NCI-H2171 treated with DMSO at 0.1 percent for 48 hours (cell line): Measurements from ENCODE around the gene TIGD2.
"Not testable (repeated sequence)": the region's sequence is repeated elsewhere in the genome, so short reads cannot be mapped to it uniquely, and the experiment has no call there.

Experiments
- DNase-seq: peaks from one replicate; lab custom pipeline; 2025; lab: John Stamatoyannopoulos, UW

Gene TIGD2

DNA sequence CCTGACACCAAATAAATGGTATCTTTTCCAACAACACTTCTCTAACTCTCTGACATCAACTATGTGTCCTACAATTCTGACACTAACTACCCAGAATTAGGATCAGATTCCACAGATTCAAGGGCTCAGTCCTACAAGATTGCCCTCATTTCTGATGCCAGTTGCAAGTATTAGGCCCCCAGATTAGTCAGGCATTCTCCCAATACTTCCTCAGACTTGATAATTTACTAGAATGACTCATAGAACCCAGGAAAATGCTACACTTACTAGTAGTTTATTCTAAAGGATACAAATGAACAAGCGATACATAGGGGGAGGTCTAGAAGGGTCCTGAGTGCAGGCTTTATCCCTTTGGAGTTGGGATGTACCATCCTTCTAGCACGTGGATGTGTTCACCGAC is 8.5 kb downstream of the TIGD2 start:
- no peak for DNase-seq

DNA sequence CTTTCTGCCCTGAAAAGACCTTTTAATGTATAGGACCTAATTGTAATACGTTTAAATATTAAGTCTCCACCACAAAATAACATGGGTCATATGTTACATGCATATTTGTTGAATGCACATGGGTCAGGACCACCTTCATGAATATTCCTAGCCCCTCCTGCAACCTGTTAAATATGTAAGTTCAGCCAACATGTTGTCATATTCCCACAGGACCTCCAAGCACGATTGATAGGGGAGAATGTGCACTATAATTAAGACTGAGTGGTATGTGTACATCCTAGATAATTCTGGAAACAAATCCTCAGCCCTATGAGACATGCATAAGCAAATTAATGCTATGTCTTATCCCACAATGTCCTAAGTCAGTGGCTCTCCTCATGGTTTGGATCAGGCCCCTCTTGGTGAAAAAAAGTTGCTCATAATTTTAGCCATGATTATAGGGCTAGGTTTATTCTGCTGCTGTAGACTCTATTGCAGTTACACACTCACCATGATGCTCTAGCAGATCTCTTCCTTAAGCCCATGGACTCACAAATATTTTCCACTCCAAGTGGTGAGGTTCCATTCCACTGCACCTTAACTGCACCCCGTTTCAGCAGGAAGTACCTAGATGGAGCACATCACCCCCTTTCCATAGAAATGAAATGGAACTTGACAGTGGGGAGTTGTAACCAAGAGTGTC is 10.2 kb downstream of the TIGD2 start:
- DNase-seq = no peak

DNA sequence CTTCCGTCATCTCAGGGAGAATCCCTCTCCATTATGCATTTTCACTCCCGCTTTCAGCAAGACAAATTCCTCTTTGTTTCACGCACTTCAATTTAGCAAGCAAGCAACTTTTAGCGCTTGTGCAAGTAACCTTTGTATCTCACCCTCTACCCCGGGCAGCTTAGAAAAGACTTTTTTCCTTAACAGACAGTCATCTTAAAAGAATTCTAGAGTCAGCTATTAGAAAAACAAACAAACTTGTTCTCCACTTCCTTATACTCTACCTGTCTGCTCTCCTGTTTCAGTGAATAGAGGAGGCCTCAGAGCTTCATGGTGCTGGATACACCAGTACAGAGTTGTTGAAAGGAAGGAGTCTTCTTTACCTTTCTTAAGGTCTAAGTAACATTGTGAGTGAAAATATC is 12.1 kb downstream of the TIGD2 start:
- no peak for DNase-seq

DNA sequence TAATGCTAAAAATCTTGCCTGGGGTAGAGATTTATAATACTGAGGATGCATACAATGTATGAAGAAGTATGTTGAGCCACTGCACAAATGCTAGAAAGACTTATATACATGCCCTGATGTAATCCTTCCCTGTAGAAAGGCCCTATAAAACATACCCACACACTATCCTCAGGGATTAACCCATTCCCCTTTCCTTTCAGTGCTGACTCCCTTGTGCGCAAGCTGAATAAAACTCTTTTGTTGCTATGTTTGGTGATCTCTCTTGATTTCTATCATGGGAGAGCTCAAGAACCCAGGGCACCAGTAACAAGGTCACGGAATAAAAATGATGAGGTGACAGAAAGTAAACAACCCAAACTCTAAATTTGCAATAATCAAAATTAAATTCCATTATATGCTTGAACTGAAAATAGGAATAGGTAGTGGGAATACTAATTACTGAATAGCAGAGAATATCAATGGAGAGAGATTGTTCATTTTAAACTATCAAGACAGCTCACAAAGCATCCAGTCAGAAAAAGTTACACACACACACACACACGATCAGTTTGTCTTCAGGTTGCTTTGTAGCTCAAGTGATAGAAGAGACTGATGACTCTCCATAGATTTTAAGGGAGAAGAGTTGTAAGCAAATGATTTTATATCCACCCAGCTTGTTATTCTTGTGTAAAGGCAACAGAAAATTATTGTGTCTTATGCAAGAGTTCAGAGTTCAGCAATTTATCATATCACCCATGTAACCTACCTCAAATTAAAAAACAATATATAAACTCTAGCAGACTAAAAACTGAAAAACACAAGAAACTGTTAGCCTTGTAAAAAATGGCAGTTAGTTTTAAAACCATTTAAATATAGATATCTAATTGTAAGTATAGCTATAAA is 14.8 kb downstream of the TIGD2 start:
- DNase-seq = no peak

DNA sequence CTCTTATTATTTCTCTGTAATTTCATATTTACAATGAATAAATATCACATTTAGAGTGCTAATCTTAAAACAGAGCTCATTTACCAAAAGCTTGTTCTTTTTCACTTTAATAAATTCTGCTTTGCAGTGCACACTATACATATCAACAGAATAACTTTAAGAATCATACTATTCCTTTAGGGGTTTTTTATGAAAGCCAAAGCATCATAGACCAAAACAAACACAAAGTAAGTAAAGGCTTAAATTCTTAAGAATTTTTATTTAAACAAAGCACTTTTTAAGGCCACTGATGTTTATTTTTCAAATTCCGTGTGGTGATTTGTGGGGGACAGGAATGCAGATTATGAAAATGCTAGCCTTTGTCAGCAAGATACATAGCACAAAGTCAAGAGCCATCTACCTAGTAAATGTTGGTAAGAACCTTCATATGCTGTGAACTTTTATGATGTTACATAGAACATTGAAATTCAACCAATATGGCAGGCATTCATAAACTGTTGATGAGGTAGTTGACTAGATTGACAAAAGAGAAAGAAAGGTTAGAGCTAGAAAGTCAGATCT is 17.8 kb downstream of the TIGD2 start:
- DNase-seq = no peak

DNA sequence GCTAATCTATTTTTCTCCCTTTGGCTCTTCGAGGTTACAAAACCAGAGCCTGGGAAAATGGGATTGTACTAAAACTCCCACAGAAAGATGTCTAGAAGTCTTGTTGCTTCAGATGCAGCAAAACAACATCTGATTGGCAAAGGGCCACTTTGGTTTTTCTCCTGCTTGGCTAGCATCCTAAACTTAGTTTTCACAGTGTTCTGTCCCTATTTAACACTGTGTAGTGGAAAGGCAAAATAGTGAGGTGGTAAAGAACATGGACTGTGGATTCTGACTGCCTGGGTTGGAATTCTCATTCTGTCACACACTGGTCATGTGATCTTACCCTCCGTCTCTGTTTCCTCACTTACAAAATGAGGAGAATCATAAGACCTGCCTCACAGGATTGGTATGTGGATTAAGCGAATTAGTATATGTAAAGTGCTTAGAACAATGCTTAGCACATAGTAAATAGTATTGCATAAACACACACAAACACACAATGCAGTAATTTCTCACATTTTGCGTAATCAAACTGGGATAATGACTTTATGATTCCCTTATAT is 23.5 kb downstream of the TIGD2 start:
- DNase-seq = no peak

DNA sequence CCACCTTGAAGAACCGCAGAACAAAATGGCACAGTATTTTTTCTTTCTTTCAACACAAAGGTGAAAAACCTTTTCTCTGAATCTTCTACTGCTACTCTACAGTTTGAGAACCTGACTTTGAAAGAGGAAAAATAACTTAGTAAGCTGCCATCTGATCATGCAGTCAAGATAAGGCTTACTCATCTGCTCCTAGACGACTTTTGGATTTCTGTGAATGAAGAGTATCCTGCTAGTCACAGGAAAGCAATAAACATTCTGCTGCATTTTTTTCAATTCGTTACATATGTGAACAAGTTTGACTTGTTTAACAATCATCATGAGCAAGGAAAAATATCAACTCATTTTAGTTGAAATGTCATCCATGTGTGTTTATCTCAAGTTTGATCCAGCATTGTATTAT is 25.2 kb downstream of the TIGD2 start:
- no peak for DNase-seq

DNA sequence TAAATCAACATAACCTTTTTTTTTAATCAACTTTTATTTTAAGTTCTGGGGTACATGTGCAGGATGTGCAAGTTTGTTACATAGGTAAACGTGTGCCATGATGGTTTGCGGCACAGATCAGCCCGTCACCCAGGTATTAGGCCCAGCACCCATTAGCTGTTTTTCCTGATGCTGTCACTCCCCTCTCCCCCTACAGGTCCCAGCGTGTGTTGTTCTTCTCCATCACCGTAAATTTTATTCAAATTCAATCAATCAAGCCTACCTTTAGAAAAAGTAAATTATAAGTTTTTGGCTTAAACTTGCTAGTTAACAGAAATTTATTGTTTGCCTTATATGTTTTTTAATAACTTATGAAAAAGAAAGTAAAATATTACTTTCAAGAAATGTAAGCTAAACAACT is 25.9 kb downstream of the TIGD2 start:
- no peak for DNase-seq

DNA sequence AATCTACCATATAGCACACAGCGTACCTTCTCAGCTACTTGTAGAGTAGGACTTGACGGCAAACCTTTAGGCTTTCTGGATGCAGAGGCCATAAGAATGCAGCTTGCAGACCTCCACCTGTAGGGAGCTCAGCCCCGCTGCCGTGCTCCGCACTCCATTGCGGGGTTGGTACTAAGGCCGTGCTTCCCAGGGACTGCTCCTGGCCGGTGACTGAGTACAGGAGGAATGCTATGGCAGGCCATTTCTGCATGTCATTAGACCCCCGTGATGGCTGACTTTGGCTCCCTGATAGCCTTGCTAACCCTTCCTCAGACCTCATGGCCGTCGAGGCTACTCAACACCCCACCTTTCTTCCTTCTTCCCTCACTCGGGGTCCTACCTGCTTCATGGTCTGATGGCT is 26.4 kb downstream of the TIGD2 start:
- no peak for DNase-seq

DNA sequence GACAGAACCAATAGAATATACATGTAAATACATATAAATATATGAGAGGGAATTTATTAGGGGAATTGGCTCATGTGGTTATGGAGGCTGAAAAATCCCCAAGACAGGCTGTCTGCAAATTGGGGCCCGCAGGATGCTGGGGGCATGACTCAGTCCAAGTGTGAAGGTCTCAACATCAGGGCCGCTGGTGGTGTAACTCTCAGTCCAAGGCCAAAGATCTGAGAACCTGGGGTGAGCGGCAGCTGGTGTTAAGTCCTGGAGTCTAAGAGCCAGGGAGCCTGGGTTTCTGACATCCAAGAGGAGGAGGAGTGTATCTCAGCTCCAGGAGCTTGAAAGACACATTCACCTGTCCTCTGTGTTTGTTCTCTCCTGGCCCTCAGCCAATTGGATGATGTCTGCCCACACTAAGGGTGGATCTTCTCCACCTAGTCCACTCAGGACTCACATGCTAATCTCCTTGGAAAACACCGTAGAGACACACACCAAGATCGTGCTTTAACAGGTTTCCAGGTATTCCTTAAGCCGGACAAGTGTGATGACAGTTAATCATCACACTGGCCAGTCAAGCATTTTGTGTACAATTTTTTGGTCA is 28.9 kb downstream of the TIGD2 start:
- no peak for DNase-seq

DNA sequence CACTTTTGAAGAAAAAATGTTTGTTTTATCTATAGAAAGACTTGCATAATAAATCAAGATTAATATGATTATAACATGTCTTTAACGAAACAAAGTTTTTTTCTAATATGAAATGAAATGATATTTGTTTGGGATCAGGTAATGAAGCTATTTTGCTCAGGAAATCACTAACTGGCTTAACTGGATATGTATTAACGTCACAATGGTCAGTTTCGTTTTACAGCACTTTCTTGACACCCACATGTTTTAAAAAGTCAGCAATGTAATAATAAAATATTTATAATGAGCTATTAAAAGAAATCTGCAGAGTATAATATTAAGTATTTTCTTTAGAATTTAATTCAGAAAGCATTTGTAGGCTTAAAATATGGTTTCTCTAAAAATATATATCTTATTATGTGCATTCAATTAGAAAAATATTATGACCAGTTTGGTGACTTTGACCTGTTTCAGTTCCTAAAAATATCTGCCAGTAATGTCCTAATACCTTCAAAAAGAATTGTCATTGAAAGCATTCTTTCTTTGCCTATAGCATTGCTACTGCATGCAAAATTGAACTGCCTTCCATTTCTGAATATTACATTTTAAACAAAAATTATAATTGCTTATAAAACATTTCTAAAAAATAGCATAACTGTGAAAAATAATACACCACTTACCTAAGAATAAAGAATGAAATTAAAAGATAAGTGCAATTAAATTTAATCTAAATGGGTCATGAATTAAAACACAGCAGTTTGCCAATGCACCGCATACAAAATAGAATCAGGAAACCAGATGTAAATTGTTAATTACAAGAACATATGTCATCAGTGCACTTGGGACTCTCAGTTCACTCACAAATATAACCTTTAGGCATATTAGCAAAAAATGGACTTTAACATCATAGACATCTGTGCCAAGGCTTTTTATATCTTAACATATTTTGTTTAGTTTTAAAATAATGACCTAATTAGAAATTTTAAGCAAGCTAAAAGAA is 31.6 kb downstream of the TIGD2 start:
- DNase-seq = peak; percentile 23

DNA sequence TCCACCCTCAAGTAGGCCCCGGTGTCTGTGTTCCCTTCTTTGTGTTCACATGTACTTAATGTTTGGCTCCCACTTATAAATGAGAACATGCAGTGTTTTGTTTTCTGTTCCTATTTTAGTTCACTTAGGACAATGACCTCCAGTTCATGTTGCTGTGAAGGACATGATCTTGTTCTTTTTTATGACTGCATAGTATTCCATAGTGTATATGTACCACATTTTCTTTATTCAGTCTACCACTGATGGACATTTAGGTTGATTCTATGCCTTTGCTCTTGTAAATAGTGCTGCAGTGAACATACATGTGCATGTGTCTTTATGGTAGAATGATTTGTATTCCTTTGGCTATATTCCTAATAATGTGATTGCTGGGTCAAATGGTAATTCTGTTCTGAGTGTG is 33.3 kb downstream of the TIGD2 start:
- not testable (repeated sequence) for DNase-seq

DNA sequence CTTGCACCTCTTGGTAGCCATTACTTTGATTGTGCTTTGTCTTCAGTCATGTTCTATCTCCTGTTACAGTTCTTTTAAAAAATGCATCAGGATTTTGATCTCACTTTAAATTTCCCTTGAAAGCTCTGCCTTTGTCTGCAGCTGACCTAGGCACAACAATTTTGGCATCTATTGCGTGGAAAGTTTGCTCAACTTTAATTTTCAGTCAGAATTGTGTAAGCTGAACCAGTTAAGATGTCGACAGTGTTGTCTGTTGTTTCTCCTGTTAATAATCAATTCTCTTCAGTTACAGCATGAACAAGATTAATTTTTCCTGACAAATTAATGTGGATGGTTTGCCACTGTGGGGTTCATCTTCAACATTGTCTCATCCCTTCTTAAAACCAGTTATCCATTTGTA is 34.9 kb downstream of the TIGD2 start:
- no peak for DNase-seq

DNA sequence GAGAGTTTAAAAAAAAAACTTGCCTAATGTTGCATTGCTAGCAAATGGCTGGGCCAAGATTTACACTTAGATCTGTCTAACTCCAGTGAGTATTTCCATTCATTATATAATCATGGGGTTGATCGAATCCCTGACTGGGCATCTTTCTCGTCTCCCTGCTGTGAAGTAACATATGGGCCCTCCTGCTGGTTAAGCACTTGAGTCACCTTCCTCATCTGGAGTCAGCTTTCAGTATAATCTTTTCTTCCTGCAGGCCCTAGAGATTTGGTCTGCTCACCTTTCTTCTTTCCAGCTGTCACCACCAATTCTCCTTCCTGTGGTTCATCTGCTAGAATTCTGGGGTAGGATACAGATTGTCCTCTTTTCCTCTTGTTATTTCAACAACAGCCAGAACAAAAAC is 41.6 kb downstream of the TIGD2 start:
- peak; percentile 97 for DNase-seq

DNA sequence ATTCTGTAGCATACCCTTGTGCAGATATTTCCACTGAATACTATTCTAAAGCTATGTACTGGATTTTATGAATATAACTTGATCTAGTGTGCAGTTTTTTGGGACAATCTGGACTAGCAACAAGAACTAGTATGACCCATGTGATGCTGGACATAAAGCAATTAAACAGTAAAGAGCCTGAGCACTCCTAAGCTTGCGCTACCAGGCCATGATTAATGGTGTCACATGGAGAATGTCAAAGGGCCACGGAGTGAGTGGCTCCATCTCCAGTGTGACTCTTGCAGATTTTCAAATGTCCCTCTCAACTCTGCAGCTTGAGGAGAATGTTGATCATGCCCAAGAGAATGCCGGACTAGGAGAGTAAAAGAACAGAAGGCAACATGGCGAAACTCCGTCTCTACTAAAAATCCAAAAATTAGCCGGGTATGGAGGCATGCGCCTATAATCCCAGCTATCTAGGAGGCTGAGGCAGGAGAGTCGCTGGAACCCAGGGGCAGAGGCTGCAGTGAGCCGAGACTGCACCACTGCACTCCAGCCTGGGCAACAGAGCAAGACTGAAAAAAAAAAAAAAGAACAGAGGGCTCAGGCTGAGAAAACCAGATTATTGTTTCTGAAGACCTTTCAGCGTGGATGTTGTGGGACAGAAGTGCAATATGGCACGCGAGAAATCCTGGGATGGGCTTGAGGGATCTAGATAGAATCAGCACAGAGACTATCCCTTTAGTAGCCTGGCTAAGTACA is 45.0 kb downstream of the TIGD2 start:
- no peak for DNase-seq

DNA sequence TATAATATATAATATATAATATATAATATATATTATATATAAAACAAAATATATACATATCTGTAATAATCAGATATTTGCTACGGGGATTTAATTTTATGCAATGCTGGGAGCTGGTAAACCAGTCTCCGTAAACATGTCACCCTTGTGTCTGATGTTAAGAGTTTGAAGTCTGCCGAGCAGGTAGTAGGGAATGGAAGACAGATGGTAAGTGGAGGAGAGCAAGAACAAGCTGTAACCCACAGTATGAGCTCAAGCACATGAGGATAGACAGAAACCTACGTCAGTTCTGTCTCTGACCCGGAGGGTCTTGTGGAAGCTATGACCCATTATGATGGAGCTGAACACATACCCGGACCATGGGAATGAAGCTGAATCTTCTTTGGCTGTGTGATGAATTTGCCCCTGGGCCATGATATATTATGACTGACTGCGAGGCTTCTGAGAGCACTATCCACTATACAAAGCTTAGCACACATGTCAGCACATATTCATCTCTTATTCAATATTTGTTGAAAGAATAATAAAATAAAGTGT is 46.2 kb downstream of the TIGD2 start:
- DNase-seq = peak; percentile 28

DNA sequence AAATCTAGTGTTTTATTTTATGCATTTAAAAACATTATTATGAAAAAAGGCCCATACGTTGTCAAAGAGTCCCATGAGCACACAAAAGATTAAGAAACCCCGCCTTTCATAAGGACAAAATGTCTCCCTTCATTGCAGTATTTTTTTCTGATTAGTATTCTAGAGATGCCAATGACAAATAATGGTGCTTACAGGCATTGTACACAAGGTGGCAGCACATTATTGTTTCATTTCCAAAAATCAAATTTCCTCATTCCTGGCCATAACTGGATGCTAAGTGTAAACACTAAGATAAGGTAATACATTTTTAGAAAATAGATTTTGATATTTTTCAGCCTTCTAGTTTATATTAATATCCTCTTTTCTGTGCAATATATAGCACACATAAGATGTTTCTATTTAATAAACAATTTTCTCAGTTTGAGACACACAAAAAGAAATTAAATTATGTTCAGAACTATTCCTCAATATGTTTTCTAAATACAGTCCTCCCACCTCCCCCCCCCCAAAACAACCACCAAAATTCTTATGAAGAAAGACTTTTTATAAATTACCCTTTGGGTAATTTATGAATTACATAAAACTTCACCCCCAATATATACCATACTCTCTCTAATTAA is 47.7 kb downstream of the TIGD2 start:
- peak; percentile 77 for DNase-seq

DNA sequence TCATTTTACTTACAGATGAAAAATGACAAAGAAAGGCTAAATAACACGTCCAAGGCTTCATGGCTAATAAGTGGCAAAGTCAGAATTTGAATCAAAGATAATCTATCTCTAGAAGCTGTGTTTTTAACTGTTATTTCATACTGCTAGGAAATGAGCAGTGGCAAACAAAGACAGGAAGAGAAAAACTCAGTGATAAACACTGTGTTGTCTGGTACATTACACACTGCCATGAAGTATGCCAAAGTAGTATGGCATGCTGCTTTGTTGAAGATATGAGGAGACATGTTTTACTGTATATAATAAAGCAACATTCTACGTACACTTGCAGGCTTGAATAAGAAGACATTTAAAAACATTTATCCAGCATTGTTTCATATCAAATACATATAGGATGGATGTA is 49.5 kb downstream of the TIGD2 start:
- DNase-seq = no peak

DNA sequence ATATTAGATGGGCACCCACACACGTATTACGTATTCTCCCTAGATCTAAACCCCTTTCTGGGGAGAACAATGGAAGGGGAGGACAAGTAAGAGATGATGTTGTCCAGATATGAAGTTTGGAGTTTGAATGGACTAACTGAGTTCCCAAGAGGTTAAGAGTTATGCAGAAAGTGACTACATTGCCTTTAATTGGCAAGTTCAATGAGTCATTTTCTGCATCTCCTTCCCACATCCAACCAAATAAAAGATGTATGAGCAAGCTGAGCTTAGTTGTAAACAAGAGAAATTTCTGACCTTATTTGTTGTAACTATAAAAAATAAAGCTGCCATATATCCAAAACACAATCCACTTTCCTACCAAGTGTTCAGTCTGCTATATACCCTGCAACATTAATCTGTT is 50.5 kb downstream of the TIGD2 start:
- no peak for DNase-seq

DNA sequence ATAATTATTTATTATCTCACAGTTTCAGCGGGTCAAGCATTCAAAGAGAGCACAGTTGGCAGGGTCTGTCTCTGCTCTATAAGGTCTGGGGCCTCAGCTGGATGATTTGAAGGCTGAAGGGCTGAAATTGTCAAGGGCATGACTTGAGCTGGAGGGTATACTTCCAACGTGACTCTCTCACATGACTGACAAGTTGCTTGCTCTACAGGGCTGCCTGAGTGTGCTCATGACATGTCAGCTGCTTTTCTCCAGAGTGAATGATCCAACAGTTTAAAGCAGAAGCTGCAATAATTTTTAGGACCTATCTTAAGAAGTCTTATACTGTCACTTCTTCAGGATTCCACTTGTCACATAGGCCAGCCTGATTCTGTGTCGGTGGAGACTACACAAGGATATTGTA is 51.2 kb downstream of the TIGD2 start:
- DNase-seq = no peak
